GM18526 (cell line): ENCODE results near the gene WAPL.

Source experiments
- POLR2A ChIP-seq: IDR thresholded peaks from 3 replicates; pipeline ENCODE4 v1.6.1; 2011; ENCODE audit not compliant: insufficient read length; ENCODE audit errors: extremely low read depth

The WAPL gene

DNA sequence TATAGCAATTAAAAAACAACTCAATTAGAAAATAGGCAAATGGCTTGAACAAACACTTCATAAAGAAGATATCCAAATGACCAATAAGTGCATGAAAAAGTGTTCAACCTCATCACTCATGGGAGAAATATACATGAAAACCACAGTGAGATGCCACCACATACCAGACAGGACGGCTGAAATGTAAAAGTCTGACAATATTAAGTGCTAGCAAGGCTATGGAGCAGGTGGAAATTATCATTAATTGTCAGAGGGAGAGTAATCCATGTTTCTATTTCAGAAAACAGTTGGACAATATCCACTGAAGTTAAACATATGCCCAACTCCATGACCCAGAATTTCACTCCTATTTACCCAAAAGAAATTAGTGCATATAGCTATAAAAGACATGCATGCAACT lies 112.4 kb downstream of the WAPL start:
- no peak for TF ChIP-seq POLR2A

GRCh38 chr10:86403183-86403797 lies 118.3 kb downstream of the WAPL start:
- TF ChIP-seq POLR2A: no peak

DNA sequence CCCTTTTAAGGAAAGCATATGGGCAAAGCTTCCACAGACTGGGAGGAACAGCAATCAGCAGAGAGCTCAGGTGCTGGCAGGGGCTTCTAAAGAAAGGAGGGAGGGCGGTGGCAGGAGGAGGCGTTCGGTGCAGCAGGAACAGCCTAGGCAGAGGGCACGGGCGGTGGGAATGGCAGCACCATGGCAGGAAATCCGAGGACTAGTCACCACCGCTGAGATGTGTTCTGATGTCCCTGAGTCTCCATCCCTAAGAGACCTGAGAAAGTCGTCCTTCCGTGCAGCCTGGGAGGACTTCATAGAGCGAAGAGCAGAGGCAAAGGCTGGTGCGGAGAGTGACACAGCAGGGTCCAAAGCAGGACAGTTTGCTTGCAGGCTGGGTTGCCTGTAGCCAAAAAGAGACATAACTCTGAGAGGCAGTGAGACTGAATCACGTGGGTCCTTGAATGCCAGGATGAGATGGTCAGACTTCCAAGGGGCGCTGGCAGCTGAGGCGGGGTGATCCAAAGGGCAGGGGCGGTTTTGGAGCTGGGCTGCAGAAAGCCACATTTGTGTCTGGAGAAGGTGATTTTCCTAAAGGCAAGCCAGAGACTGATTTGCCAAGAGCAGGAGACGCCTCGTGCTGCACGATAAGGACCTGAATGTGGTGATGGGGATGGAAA lies 119.2 kb downstream of the WAPL start:
- no peak for TF ChIP-seq POLR2A

GRCh38 chr10:86401588-86402282 lies 119.9 kb downstream of the WAPL start:
- no peak for TF ChIP-seq POLR2A

- no peak for TF ChIP-seq POLR2A
Measured at GRCh38 chr10:86400705-86401587, 120.6 kb downstream of the WAPL start.

DNA sequence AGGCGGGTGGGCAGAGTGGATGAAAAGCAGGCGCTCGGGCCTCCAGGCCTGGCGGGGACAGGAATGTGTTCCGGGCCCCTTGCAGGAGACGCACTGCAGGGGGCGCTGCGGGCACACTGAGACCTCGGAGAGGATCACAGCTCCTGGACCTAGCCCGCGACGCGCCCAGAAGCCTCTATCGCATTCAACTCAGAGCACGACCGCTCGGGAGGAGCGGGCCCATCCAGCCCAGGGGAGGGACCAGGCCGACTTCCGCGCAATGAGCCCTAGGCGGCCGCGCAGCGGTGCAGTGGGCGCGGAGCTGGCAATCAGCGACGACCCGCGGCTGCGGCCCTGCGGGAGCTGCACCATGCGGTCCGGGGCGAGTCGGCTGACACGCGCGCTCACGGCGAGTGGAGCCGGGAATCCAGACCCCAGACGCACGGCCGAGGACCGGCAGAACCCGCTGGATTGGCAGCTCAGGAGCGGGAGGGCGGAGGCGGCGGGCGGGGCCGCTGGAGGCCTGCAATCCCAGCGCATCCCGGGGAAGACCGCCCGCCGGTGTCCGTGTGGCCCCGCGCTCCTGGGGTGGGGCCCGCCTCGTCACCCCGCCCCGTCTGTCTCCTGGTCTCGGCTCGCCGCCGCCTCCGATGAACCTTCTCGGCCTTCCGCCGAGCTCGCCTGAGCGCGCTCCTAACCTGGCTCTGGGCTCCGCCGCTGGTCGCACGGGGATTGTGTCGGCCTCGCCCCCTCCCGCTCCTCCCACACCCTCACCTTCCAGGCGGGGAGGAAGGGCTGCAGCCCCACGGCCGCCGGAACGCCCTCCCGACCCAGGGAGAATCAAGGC lies 121.5 kb downstream of the WAPL start:
- peak; percentile 46 for TF ChIP-seq POLR2A

GRCh38 chr10:86399514-86399878 lies 122.1 kb downstream of the WAPL start:
- no peak for TF ChIP-seq POLR2A

GRCh38 chr10:86397120-86397519 lies 124.5 kb downstream of the WAPL start:
- TF ChIP-seq POLR2A: no peak

DNA sequence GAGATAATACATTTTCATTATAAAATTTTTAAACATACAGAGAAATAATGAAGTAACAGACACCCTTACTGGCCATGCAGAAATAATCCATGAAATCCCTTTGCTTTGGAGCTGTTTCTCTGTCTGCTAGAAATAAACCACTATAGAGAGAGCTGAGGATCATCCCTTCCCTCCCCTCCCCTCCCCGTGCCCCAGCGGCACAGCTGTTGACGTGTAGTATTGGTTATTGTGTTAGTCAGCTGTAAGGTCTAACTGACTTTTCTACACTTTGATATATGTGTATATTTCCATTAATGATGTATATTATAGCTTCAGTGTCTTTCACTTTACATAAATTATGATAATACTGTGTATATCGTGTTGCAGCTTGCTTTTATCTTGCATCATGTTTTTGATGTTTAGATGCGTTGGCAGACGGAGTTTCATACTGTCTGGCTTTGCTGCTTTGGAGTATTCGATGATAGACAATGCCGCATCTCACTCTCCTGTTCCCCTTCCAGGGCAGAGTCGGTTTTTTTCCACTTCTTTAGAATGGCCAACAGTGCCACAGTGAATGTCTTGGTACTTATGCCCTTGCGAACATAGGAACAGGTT lies 127.6 kb downstream of the WAPL start:
- TF ChIP-seq POLR2A: no peak

GRCh38 chr10:86393362-86393761 lies 128.2 kb downstream of the WAPL start:
- no peak for TF ChIP-seq POLR2A

GRCh38 chr10:86392723-86393094 lies 128.9 kb downstream of the WAPL start:
- TF ChIP-seq POLR2A: peak; percentile 22

DNA sequence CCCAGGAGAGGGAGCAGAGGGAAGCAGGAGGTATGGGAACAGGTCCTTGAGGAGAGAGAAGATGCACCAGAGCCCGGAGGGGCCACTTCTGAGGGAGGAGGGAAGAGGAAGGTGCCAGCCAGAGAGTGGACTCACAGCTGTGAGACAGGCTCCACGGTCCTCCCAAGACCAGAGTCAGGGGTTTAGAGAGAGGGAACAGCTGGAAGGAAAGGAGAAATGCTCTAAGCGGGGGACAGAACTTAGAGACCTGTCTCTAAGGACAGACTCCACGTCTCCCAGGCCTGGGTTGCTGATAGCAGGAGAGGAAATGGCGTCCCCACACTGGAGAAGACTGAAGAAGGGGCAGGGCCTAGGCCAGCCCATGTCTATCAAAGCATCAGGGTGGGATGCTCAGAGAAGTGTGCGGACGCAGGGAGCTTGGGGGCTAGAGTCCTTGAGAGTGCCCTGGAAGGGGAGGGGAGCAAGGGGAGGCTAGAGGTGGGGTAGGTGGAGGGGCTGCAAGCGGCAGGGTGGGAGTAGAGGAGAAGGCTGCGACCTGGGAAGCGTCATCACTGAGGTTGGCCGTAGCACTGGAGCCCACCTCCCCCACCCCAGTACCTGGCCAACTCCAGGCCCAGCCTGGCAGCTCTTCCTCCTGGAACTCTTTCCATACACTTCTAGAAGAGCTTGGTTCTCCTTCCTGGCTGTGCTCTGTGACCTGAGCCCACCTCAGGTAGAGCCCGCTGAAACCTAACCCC lies 129.4 kb downstream of the WAPL start:
- TF ChIP-seq POLR2A: no peak

- TF ChIP-seq POLR2A: no peak
Measured at GRCh38 chr10:86391236-86391840, 130.3 kb downstream of the WAPL start.
